HG03175 (cell line): Measurements from ENCODE around the gene PSMA5.

ENCODE experiments used
- ATAC-seq: cut with Tn5 transposase; IDR thresholded peaks from one replicate; pipeline ENCODE4 v1.9.1; 2021; ENCODE audit warnings: mild to moderate bottlenecking, moderate library complexity; ENCODE audit not compliant: unreplicated experiment

Gene PSMA5

DNA sequence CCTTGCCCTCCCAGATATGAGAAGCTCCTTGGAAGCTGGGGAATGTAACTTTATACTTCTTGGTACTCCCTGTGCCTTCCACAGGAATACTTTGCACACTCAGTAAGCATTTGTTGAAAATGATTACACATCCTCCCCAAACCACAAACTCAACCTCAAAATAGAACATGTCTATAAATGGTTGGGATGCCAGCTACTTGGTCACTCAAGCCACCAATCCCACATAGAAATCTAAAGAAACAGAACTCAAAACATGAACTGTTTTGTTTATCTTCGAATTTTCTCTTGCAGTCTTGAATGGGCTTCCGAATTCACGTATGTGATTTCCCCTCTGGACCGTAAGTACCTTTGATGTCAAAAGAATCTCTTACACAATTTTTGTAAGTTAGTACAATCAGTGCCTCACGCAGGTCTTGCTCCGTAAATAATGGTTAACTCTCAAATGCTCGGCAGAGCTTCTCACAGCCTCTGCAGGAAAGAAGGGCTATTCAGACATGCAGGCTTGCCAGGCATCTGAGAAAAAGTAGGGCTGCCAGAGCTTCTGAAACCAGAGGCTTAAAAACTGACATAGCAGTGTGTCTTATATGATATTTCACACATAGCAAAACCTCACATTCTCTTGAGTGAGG, 55.4 kb downstream of the PSMA5 start:
- ATAC-seq, result no peak

DNA sequence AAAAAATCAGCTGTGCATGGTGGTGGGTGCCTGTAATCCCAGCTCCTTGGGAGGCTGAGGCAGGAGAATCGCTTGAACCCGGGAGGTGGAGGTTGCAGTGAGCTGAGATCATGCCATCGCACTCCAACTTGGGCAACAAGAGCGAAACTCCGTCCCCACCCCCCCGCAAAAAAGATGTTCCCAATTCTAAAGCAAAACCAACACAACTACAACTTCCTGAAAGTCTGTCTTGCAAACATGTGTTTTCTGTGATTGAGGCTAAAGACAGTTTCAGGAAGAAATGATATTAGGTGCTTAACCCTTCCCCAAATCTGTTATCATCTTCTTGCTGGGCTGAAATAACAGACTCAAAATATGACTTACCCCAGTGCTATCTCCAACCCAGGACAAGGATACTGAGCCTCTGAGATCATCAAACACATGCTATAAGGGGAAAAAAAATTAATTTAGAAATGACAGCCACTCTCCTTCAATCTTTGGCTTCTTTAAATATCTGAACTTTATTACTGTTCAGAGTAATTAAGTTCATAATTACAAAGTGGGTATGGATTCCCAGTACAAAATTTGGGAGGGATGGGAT, 57.0 kb downstream of the PSMA5 start:
- no peak for ATAC-seq

DNA sequence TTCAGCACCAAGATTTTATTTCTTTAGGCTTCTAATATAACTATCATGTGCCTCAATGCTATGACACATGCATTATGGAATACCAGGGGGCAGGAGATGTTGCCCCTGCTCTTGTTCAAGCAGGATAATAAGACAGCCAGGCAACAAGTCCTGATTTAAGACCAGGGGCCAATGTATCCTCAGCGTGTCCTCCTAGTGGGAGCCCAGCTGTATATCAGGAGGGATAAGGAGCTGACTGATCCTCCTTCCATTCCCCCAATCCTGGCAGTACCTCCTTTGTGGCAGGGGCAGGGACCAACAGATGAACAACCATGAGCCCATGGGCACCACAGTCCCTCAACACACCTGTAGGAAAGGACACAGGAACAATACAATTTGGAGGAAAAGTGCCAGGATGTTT, 57.8 kb downstream of the PSMA5 start:
- no peak for ATAC-seq

DNA sequence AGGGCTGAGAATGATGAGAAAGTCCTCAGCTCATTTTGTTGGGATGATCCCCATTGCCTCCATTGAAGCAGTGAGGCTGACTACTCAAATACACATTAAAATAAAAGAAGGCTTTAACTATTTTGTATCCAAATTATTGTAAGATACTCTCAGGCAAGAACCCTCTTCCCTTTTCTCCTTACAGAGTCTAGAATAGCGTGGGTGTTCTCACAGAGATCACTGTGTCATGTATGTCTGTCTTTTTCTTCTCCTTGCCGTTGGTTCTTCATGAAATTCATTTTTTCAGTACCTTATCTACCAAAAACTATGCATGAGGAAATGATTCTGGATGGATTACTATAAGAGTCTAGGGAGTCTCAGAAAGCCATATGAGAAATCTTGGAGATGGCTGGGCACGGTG, 58.6 kb downstream of the PSMA5 start:
- no peak for ATAC-seq

- ATAC-seq, result no peak
Measured at GRCh38 chr1:109365642-109366204, 60.5 kb downstream of the PSMA5 start.

DNA sequence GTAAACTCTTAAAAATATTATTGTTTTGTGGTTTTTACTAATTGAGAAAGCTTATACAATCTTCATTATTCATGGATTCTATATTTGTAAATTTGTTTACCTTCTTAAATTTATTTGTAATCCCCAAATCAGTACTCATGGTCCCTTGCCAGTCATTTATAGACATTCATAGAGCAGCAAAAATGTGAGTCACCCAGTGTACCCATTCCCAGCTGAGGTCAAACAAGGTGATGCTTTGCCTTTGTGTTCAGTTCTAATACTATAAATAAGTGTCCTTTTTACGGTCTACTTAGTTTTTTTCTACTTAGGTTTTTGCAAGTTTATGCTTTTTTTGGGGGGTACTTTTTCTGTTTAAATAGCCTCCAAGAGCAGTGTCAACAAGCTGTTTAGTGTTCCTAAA, 64.6 kb downstream of the PSMA5 start:
- no peak for ATAC-seq

GRCh38 chr1:109361069-109361468, 65.2 kb downstream of the PSMA5 start:
- no peak for ATAC-seq

DNA sequence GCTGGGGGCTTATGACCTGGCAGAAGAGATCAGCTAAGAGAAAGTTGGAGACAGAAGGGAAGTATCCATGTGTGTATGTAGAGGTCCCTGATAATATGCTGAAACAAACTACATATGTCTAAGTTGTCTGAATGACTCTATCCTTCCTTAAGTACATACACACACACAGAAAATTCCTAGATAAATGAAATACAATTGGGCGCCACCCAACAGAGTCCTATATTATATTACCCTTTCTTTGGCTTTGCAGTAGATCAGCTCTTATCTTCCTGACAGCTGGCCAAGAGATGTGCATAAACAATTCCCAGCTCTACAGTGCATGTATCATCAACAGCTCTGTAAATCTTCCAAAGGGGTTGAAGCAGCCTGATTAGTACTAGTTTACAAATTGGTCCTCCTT, 68.6 kb downstream of the PSMA5 start:
- no peak for ATAC-seq

- no peak for ATAC-seq
Measured at GRCh38 chr1:109356915-109357314, 69.3 kb downstream of the PSMA5 start.

- no peak for ATAC-seq
Measured at GRCh38 chr1:109356505-109356904, 69.7 kb downstream of the PSMA5 start.

- ATAC-seq, result no peak
Measured at GRCh38 chr1:109354929-109355328, 71.3 kb downstream of the PSMA5 start.

DNA sequence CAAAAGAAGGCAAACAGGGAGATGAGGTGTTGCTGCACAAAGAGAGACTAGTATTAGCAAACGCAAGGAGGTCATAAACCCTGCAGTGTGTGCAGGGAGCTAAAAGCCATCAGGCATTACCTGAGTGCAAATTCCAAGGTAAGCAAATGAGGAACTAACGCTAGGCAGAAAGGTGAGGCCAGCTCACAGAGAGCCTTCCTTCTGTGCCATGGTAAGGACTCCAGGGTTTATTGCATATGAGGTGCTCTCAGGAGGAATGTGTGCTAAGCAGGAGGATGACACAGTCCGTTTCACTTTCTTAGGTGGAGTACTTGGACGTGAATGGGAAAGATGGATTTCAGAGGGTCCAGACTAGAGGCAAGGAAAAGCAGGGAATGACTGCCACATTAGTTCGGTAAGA, 74.8 kb downstream of the PSMA5 start:
- no peak for ATAC-seq

DNA sequence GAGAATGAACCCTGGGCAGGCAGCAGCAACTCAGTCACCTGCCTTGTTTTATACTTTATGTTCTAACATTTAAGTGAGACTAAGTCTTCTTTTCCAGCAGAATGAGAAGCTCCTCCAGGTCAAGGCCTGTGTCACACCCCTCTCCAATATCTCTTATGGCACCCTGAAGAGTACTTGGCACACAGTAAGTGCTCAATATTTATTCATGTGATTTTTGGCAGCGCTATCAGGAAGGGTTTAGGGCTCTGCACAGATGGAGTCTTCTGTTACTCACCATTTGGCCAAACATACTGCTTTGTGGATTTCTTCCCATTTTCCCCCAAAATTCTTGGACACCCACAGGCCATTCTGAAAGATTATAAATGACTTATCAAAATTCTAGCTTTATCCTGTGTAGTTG, 75.6 kb downstream of the PSMA5 start:
- no peak for ATAC-seq

- ATAC-seq, result no peak
Measured at GRCh38 chr1:109350182-109350581, 76.1 kb downstream of the PSMA5 start.
